Esophagus (tissue), 2 donors: ENCODE data around the gene RASGRF1. TPM values are rescaled to one million over a fixed set of nuclear protein-coding genes. Genes with fewer than 3 reads are reported as not detected.

Experiments
- H3K27ac ChIP-seq, 2 donors: one replicate each; pipeline ENCODE4 v1.5.1; 2013; ENCODE audit warnings: low read depth in 2 of 2, mild to moderate bottlenecking in 2 of 2, inconsistent platforms in 1 of 2, low read length in 1 of 2, moderate library complexity in 1 of 2
- H3K27me3 ChIP-seq, 2 donors: one replicate each; pipeline ENCODE4 v1.6.1; 2013; ENCODE audit warnings: low read length in 2 of 2, control low read depth in 1 of 2, mild to moderate bottlenecking in 1 of 2; ENCODE audit not compliant: insufficient read depth in 2 of 2, control insufficient read depth in 1 of 2
- H3K36me3 ChIP-seq, 2 donors: one replicate each; pipeline ENCODE4 v1.6.1; 2013; ENCODE audit warnings: low read length in 1 of 2; ENCODE audit not compliant: control insufficient read depth in 2 of 2, insufficient read depth in 2 of 2
- H3K4me1 ChIP-seq, 2 donors: one replicate each; pipeline ENCODE4 v1.6.1; 2013; ENCODE audit warnings: low read length in 1 of 2; ENCODE audit not compliant: control insufficient read depth in 2 of 2, insufficient read depth in 2 of 2
- H3K4me3 ChIP-seq, 2 donors: one replicate each; pipeline ENCODE4 v1.5.1; 2013; ENCODE audit warnings: low read length in 2 of 2, mild to moderate bottlenecking in 2 of 2, low read depth in 1 of 2, moderate library complexity in 1 of 2
- H3K9me3 ChIP-seq, 2 donors: one replicate each; pipeline ENCODE4 v1.6.1; 2013; ENCODE audit warnings: mild to moderate bottlenecking in 2 of 2, low read depth in 1 of 2, low read length in 1 of 2, moderate library complexity in 1 of 2; ENCODE audit not compliant: control insufficient read depth in 2 of 2, insufficient read depth in 1 of 2
- WGBS, 2 donors: extraction: QIAGEN DNeasy Blood & Tissue Kit; methylation state at CpG; one replicate each; pipeline ENCODE4 v1.1.7; 2013; 5-methylcytosine and 5-hydroxymethylcytosine counted together
- polyA plus RNA-seq, 2 donors: library from polyadenylated mRNA; stranded (reverse); fragments of 200-250 nt; gene quantifications; one replicate each; pipeline ENCODE4 v1.2.3, GENCODE V29; 2013
- donor health status: healthy with polysubstance abuse.
- donor health status: Bipolar disorder and iron deficiency.

RASGRF1 gene
- polyA plus RNA-seq, 2 donors = 0.02 to 0.04 TPM

DNA sequence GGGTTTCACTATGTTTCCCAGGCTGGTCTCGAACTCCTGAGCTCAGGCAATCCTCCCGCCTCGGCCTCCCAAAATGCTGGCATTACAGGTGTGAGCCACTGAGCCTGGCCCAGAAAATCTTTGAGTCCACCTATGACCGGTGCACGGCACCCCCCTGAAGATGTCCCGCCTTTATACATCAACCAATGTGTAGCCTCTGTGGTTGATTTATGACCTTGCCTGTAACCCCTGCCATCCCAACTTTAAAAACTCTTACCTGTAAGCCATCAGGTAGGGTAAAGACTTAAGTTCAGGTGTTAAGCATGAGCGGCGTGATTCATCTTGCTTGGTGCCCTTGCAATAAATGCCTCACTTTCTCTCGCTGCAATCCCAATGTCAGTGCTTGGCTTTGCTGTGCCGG is 131.2 kb downstream of the RASGRF1 start:
- H3K27ac ChIP-seq = no peak overlapping the region
- 97 to 98% methylated on average over 10 of the region's 10 CpGs for WGBS, 2 donors

GRCh38 chr15:78957416-78958093 is 133.0 kb downstream of the RASGRF1 start:
- Histone ChIP-seq H3K9me3 (no peaks in the 10 kb centered on the region), H3K4me3 (no peak overlapping the region), H3K36me3 (no peaks in the 10 kb centered on the region), H3K27ac (no peak overlapping the region), H3K27me3 (no peaks in the 10 kb centered on the region), H3K4me1 (no peaks in the 10 kb centered on the region)
- WGBS, 2 donors = 81 to 85% methylated on average over 9 of the region's 9 CpGs

More for the DNA sequence above, 131.2 kb downstream of the RASGRF1 start:
- Histone ChIP-seq H3K9me3 (no peaks in the 10 kb centered on the region), H3K27me3 (no peaks in the 10 kb centered on the region), H3K4me3 (no peak overlapping the region), H3K4me1 (no peaks in the 10 kb centered on the region), H3K36me3 (no peaks in the 10 kb centered on the region)

DNA sequence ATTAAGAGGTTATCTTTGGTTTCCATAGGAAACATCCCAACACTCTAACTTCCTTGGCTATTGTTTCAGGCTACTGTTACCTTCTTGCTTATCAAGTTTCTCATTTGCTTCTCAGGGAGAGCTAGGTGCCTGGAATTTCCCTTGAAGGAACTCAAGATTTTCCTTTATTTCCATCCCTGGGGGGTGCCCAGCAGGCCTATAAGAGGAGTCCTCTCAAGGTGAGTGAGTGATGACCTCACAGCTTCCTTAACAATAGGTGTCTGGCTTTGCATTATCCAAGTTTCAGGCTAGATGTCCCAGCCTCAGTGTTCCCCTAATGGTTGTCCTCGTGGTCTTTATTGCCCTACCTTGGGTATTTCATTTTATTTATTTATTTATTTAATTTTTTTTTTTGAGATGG is 133.6 kb downstream of the RASGRF1 start:
- no peaks in the 10 kb centered on the region for H3K36me3 ChIP-seq
- WGBS, 2 donors = 70 to 83% methylated on average over 1 of the region's 1 CpG
- H3K27me3 ChIP-seq = no peaks in the 10 kb centered on the region
- no peak overlapping the region for H3K4me3 ChIP-seq
- no peak overlapping the region for H3K27ac ChIP-seq
- H3K4me1 ChIP-seq = peaks cover 0 to under 1% of the 10 kb centered on the region in 2 donors
- no peaks in the 10 kb centered on the region for H3K9me3 ChIP-seq

DNA sequence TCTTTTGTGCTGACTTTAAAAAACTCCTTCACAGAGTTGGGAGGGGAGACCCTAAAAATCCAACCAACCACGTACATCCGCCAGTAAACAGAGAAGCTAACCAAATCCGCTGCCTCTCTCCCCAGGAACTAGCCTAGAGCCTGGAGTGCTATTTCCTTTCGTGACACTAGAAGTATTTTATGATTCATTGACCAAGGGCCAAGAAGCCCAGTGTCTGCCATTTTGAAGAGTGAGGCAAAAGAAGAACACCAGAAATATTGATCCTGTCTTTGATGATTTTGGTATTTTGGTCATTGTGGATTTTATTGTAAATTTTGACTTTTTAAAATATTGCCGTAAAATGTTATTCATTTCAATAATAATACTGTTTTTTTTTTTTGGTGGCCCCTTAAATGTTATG is 135.2 kb downstream of the RASGRF1 start:
- Histone ChIP-seq H3K36me3 (no peaks in the 10 kb centered on the region), H3K27ac (no peak overlapping the region), H3K27me3 (no peaks in the 10 kb centered on the region), H3K9me3 (no peaks in the 10 kb centered on the region), H3K4me1 (peaks cover 0 to 5% of the 10 kb centered on the region in 2 donors), H3K4me3 (no peak overlapping the region)
- WGBS, 2 donors = 94 to 95% methylated on average over 5 of the region's 5 CpGs

DNA sequence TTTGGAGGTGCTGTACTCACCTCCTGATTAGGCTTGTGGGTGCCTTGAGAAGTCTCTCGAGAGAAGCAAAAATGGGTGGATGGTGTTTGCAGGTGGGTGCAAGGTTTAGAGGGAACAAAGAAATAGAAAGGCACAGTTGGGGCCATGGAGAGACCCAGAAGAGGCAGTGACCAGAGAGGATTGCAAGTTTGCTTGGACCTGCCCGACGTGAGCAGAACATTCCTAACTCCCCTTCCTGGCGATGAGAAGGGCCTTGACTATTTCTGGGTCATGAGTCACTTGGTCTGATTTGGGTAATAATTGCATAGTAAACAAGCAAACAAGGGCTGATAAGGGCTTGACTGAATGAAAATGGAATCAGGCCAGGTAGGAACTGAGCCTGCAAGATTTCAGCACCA is 138.7 kb downstream of the RASGRF1 start:
- 45 to 55% methylated on average over 4 of the region's 4 CpGs for WGBS, 2 donors
- no peaks in the 10 kb centered on the region for H3K36me3 ChIP-seq
- H3K4me1 ChIP-seq = peaks cover 0 to 10% of the 10 kb centered on the region in 2 donors
- no peaks in the 10 kb centered on the region for H3K9me3 ChIP-seq
- H3K4me3 ChIP-seq = no peak overlapping the region
- no peaks in the 10 kb centered on the region for H3K27me3 ChIP-seq
- H3K27ac ChIP-seq = peak overlapping the region in 1 of 2 donors; percentile 29

GRCh38 chr15:78950902-78951840 is 139.4 kb downstream of the RASGRF1 start:
- peak overlapping the region in 1 of 2 donors; percentile 29 for H3K27ac ChIP-seq
- no peaks in the 10 kb centered on the region for H3K27me3 ChIP-seq
- H3K36me3 ChIP-seq = no peaks in the 10 kb centered on the region
- peaks cover 0 to 10% of the 10 kb centered on the region in 2 donors for H3K4me1 ChIP-seq
- no peak overlapping the region for H3K4me3 ChIP-seq
- no peaks in the 10 kb centered on the region for H3K9me3 ChIP-seq
- WGBS, 2 donors = 42 to 44% methylated on average over 10 of the region's 10 CpGs

GRCh38 chr15:78950343-78950742 is 140.2 kb downstream of the RASGRF1 start:
- H3K27me3 ChIP-seq = no peaks in the 10 kb centered on the region
- H3K4me3 ChIP-seq = no peak overlapping the region
- 74 to 94% methylated on average over 9 of the region's 9 CpGs for WGBS, 2 donors
- no peaks in the 10 kb centered on the region for H3K36me3 ChIP-seq
- no peaks in the 10 kb centered on the region for H3K9me3 ChIP-seq
- no peak overlapping the region for H3K27ac ChIP-seq
- peaks cover 0 to 10% of the 10 kb centered on the region in 2 donors for H3K4me1 ChIP-seq

- H3K27ac ChIP-seq = no peak overlapping the region
- 2 to 10% methylated on average over 1 of the region's 1 CpG for WGBS, 2 donors
- H3K4me1 ChIP-seq = peaks cover 0 to 13% of the 10 kb centered on the region in 2 donors
Observed at GRCh38 chr15:78949461-78949860, 141.1 kb downstream of the RASGRF1 start.

GRCh38 chr15:78947506-78947905 is 143.1 kb downstream of the RASGRF1 start:
- H3K4me3 ChIP-seq = no peak overlapping the region
- no peaks in the 10 kb centered on the region for H3K27me3 ChIP-seq
- H3K36me3 ChIP-seq = no peaks in the 10 kb centered on the region
- H3K9me3 ChIP-seq = no peaks in the 10 kb centered on the region
- H3K4me1 ChIP-seq = peaks cover 3 to 19% of the 10 kb centered on the region in 2 donors
- H3K27ac ChIP-seq = no peak overlapping the region
- WGBS, 2 donors = 91 to 96% methylated on average over 5 of the region's 5 CpGs

More at GRCh38 chr15:78949461-78949860, 141.1 kb downstream of the RASGRF1 start:
- Histone ChIP-seq H3K9me3 (no peaks in the 10 kb centered on the region), H3K27me3 (no peaks in the 10 kb centered on the region), H3K4me3 (no peak overlapping the region), H3K36me3 (no peaks in the 10 kb centered on the region)
